ENCODE results near the gene TUSC7. TPM values are rescaled to one million over a fixed set of nuclear protein-coding genes. Genes with fewer than 3 reads are reported as not detected.

Gene TUSC7
- total and polyA plus RNA-seq, 8 donors, result not detected

DNA sequence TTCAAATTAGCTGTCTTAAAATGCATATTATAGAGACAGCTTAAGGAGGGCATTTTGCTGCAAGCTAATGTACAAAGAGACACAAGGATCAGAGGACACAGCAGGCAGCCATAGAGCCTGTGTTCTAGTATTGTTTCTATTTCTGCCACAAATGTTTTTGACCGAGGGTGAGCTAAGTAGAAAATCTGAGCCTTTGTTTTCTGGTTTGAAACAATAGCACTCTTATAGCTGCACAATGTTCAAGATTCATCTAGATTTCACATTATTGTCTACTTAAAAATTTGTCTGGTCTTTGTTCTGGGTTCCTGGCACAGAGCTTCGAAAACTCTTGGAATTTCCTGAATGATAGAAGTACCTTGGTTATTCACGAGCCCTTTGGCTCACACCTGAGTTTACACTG is 40.0 kb upstream of the TUSC7 start:
- Histone ChIP-seq H3K27ac (no peak overlapping the region), H3K9me3 (no peaks in the 10 kb centered on the region), H3K4me1 (no peaks in the 10 kb centered on the region), H3K36me3 (no peaks in the 10 kb centered on the region), H3K27me3 (no peaks in the 10 kb centered on the region), H3K4me3 (no peak overlapping the region)
- FAIRE-seq (no peak), ATAC-seq (no peak), DNase-seq (no peak)
- TF ChIP-seq CTCF (IDR thresholded peaks at IDR 0.05), result no peak
- WGBS, 2 donors, result 69 to 70% methylated on average over 3 of the region's 3 CpGs
- intact Hi-C loops (cut with DNase I), result no loop called here

DNA sequence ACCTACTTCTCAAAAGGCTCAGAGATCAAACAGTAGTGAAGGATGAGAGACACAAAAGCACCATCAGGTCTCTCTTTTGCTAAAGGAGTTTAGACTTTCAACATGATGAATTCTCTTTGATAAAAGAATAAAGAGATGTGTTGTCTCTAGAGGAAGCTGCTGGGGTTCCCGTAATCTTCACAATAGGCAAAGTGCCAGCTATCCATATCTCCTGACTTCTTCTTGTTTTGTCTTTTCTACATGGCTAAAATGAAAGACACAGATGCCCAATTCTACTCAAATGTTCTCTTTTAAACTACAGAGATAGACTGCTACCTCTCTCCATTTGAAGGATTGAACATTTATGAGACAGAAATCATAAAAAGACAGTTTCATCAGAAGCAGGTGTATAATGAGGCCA is 38.4 kb upstream of the TUSC7 start:
- ATAC-seq (no peak), DNase-seq (no peak), FAIRE-seq (no peak)
- Histone ChIP-seq H3K27me3 (no peaks in the 10 kb centered on the region), H3K4me1 (no peaks in the 10 kb centered on the region), H3K27ac (no peak overlapping the region), H3K9me3 (no peaks in the 10 kb centered on the region), H3K4me3 (no peak overlapping the region), H3K36me3 (no peaks in the 10 kb centered on the region)
- TF ChIP-seq CTCF (IDR thresholded peaks at IDR 0.05), result no peak
- intact Hi-C loops (cut with DNase I), result no loop called here
- WGBS, 2 donors, result 35 to 52% methylated on average over 1 of the region's 1 CpG

- no peak overlapping the region for H3K27ac ChIP-seq
- H3K4me1 ChIP-seq, result no peaks in the 10 kb centered on the region
- 34 to 51% methylated on average over 13 of the region's 13 CpGs for WGBS, 2 donors
- no peak for TF ChIP-seq CTCF (IDR thresholded peaks at IDR 0.05)
- intact Hi-C loops (cut with DNase I), result no loop called here
- no peaks in the 10 kb centered on the region for H3K36me3 ChIP-seq
- H3K4me3 ChIP-seq, result no peak overlapping the region
- FAIRE-seq (no peak), ATAC-seq (no peak), DNase-seq (peak in 1 of 6 donors; percentile 37)
- H3K27me3 ChIP-seq, result no peaks in the 10 kb centered on the region
- no peaks in the 10 kb centered on the region for H3K9me3 ChIP-seq
Observed at GRCh38 chr3:116678853-116679252, 30.7 kb upstream of the TUSC7 start.

DNA sequence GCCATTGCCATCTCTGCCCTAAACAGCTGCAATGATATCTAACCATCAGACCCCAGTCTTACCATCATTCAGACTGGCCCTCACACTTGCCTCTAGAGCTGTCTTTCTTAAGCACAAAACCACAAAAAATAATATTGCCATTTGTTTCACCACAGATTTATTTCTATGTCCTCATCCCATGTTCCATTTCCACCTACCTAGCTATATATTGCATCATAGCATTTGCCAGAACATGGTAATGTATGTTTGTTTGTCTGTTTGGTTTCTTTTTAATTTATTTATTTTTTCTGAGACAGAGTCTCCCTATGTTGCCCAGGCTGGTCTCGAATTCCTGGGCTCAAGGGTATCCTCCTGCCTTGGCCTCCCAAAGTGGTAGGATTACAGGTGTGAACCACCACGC is 18.5 kb upstream of the TUSC7 start:
- intact Hi-C loops (cut with DNase I), result no loop called here
- FAIRE-seq (no peak), DNase-seq (no peak), ATAC-seq (no peak)
- H3K4me3 ChIP-seq, result no peak overlapping the region
- 54 to 65% methylated on average over 2 of the region's 2 CpGs for WGBS, 2 donors
- no peaks in the 10 kb centered on the region for H3K36me3 ChIP-seq
- no peak for TF ChIP-seq CTCF (IDR thresholded peaks at IDR 0.05)
- no peaks in the 10 kb centered on the region for H3K27me3 ChIP-seq
- H3K27ac ChIP-seq, result no peak overlapping the region
- H3K4me1 ChIP-seq, result no peaks in the 10 kb centered on the region
- no peaks in the 10 kb centered on the region for H3K9me3 ChIP-seq

- Histone ChIP-seq H3K4me3 (no peak overlapping the region), H3K9me3 (no peaks in the 10 kb centered on the region), H3K4me1 (no peaks in the 10 kb centered on the region), H3K36me3 (no peaks in the 10 kb centered on the region), H3K27ac (no peak overlapping the region), H3K27me3 (no peaks in the 10 kb centered on the region)
- FAIRE-seq (no peak), ATAC-seq (no peak), DNase-seq (no peak)
- TF ChIP-seq CTCF (IDR thresholded peaks at IDR 0.05), result no peak
- intact Hi-C loops (cut with DNase I), result no loop called here
Observed at GRCh38 chr3:116701070-116701469, 8.5 kb upstream of the TUSC7 start.

All from pancreas (tissue), 10 donors.